GM23338 (cell line): ENCODE data around the gene PTPRN2. TPM values are rescaled to one million over a fixed set of nuclear protein-coding genes. Genes with fewer than 3 reads are reported as not detected.

ENCODE experiments used
- ATAC-seq: fragments of 200-7000 bp; cut with Tn5 transposase; 3 replicates; pipeline ENCODE4 v1.9.1; 2020
- DNase-seq: peaks from one replicate; pipeline ENCODE4 v3.0.0-alpha.2; 2015; ENCODE audit warnings: low spot score
- H2AFZ ChIP-seq: fragments of 200-600 bp; sonication (generic); 2 replicates; pipeline ENCODE4 v1.8.0; 2016; ENCODE audit warnings: antibody characterized with exemption, mild to moderate bottlenecking, moderate library complexity
- H3F3A ChIP-seq: fragments of 200-600 bp; sonication (generic); replicated peaks from 2 replicates; pipeline ENCODE4 v1.8.0; 2017; ENCODE audit warnings: antibody characterized with exemption, mixed run types, low read depth
- H3K27ac ChIP-seq: fragments of 200-600 bp; sonication (generic); 2 replicates; pipeline ENCODE4 v1.6.1; 2016; ENCODE audit warnings: low read depth
- H3K27me3 ChIP-seq: fragments of 200-600 bp; sonication (generic); 2 replicates; pipeline ENCODE4 v1.8.0; 2016; ENCODE audit warnings: mild to moderate bottlenecking, mixed run types, moderate library complexity; ENCODE audit not compliant: insufficient read depth
- H3K36me3 ChIP-seq: fragments of 200-600 bp; sonication (generic); 2 replicates; pipeline ENCODE4 v1.8.0; 2016; ENCODE audit warnings: mild to moderate bottlenecking; ENCODE audit not compliant: insufficient read depth
- H3K4me1 ChIP-seq: fragments of 200-600 bp; sonication (generic); 2 replicates; pipeline ENCODE4 v1.8.0; 2016; ENCODE audit warnings: mild to moderate bottlenecking, moderate library complexity; ENCODE audit not compliant: insufficient read depth
- H3K4me2 ChIP-seq: fragments of 200-600 bp; sonication (generic); 2 replicates; pipeline ENCODE4 v1.7.1; 2017; ENCODE audit warnings: mixed run types
- H3K4me3 ChIP-seq: fragments of 200-600 bp; sonication (generic); 2 replicates; pipeline ENCODE4 v1.6.1; 2016; ENCODE audit warnings: mixed run types
- H3K79me2 ChIP-seq: fragments of 200-600 bp; sonication (generic); replicated peaks from 2 replicates; pipeline ENCODE4 v1.8.0; 2017; ENCODE audit warnings: mild to moderate bottlenecking; ENCODE audit not compliant: insufficient read depth
- H3K9me2 ChIP-seq: fragments of 200-600 bp; sonication (generic); 2 replicates; pipeline ENCODE4 v1.8.0; 2017; ENCODE audit not compliant: insufficient read depth
- H4K20me1 ChIP-seq: fragments of 200-600 bp; sonication (generic); replicated peaks from 2 replicates; pipeline ENCODE4 v1.8.0; 2017; ENCODE audit warnings: mild to moderate bottlenecking; ENCODE audit not compliant: insufficient read depth
- H3K27ac Mint-ChIP-seq: 2 replicates; pipeline ENCODE4 v1.8.0; 2020; ENCODE audit warnings: inconsistent platforms, mild to moderate bottlenecking, moderate library complexity, mixed read lengths
- H3K27me3 Mint-ChIP-seq: 3 replicates; pipeline ENCODE4 v1.8.0; 2022; ENCODE audit warnings: low read depth, mild to moderate bottlenecking, moderate library complexity, mixed read lengths, inconsistent platforms; ENCODE audit not compliant: insufficient read depth, poor library complexity
- H3K36me3 Mint-ChIP-seq: 3 replicates; pipeline ENCODE4 v1.8.0; 2021; ENCODE audit warnings: low read depth, mild to moderate bottlenecking, inconsistent platforms, moderate library complexity, mixed read lengths
- H3K4me1 Mint-ChIP-seq: 3 replicates; pipeline ENCODE4 v1.8.0; 2020; ENCODE audit warnings: mild to moderate bottlenecking, inconsistent platforms, mixed read lengths
- H3K4me3 Mint-ChIP-seq: 3 replicates; pipeline ENCODE4 v1.8.0; 2021; ENCODE audit warnings: moderate library complexity, mild to moderate bottlenecking, inconsistent platforms, mixed read lengths
- H3K9me3 Mint-ChIP-seq: 3 replicates; pipeline ENCODE4 v1.8.0; 2020; ENCODE audit warnings: moderate library complexity, mild to moderate bottlenecking, inconsistent platforms, mixed read lengths
- EZH2 ChIP-seq: fragments of 200-600 bp; sonication (generic); IDR thresholded peaks from one replicate; pipeline ENCODE4 v1.8.0; 2017; ENCODE audit warnings: antibody characterized with exemption, mild to moderate bottlenecking, low read depth; ENCODE audit not compliant: unreplicated experiment
- EZH2phosphoT487 ChIP-seq: fragments of 200-600 bp; sonication (generic); IDR thresholded peaks from one replicate; pipeline ENCODE4 v1.8.1; 2018; ENCODE audit warnings: antibody characterized with exemption; ENCODE audit not compliant: unreplicated experiment
- NANOG ChIP-seq: IDR thresholded peaks from 2 replicates; pipeline ENCODE4 v1.6.1; 2016; ENCODE audit warnings: antibody characterized with exemption, borderline replicate concordance
- POLR2AphosphoS5 ChIP-seq: IDR thresholded peaks from 2 replicates; pipeline ENCODE4 v1.6.1; 2016; ENCODE audit warnings: antibody characterized with exemption, low read depth
- STAT1 ChIP-seq: IDR thresholded peaks from one replicate; pipeline ENCODE4 v1.6.1; 2016; ENCODE audit warnings: antibody characterized with exemption; ENCODE audit not compliant: unreplicated experiment
- ZNF114 ChIP-seq: fragments of 250-450 bp; sonication (Bioruptor Pico); IDR thresholded peaks from 2 replicates; pipeline ENCODE4 v1.5.0; 2020; ENCODE audit warnings: mild to moderate bottlenecking, moderate library complexity
- ZNF331 ChIP-seq: fragments of 250-450 bp; sonication (Bioruptor Pico); IDR thresholded peaks from 2 replicates; pipeline ENCODE4 v1.5.0; 2020; ENCODE audit warnings: low read depth, mild to moderate bottlenecking, moderate library complexity
- polyA plus RNA-seq: library from polyadenylated mRNA; unstranded; fragments of >200 nt; fragmentation: Nextera tagmentation; extraction: Ambion mirVana; gene quantifications from 2 replicates; pipeline ENCODE4 v1.2.1, GENCODE V29; 2016
- total RNA-seq: library from RNA; depleted of rRNA; stranded (reverse); fragments of >200 nt; shearing (Covaris generic); gene quantifications from 2 replicates; pipeline ENCODE4 v1.2.3, GENCODE V29; 2014
- TF ChIP-seq, protein P1 (sequence below), 2 experiments: fragments of 200-600 bp in 1 of 2; sonication (generic) in 1 of 2; conservative IDR thresholded peaks; 2 replicates each; pipeline versions ENCODE4 v1.5.1 to v1.6.1; 2016 to 2017; ENCODE audit warnings: antibody characterized with exemption in 2 of 2, low read depth in 2 of 2, mild to moderate bottlenecking in 2 of 2, moderate library complexity in 1 of 2
- TF ChIP-seq, protein P2 (sequence below): IDR thresholded peaks from one replicate; pipeline ENCODE4 v1.6.1; 2018; ENCODE audit warnings: antibody characterized with exemption; ENCODE audit not compliant: unreplicated experiment

PTPRN2 gene
- total and polyA plus RNA-seq, 2 experiments from 2014 or later, result 0.87 to 4.0 TPM

DNA sequence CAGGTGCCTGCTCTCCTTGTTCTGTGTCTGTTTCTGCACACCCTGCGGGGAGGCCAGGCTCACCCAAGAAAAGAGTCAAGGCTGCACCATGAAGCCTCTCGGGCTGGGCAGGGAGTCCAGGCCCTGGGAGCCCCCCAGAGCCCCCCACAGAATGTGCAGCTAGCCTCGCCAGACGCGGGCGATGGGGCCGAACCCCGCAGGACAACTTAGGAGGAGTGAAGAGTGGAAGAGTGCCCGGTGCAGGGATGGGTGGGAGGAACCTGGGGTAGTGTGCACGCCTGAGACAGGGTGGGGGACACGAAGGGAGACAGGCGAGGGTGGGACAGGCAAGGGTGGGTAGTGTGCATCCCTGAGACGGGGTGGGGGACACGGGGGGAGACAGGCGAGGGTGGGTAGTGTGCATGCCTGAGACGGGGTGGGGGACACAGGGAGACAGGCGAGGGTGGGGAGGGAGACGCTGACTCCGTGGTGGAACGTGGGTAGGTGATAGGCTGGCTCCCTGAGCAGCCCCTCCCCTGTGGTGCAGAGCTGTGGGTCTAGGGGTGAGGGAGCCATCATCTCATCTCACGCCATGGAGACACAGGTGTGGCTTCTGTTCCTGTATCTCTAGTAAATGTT is 635.5 kb downstream of the PTPRN2 start:
- H4K20me1 ChIP-seq, result no peaks in the 10 kb centered on the region
- Mint-ChIP-seq H3K4me3 (no peak overlapping the region), H3K4me1 (no peaks in the 10 kb centered on the region), H3K27me3 (peaks cover 7% of the 10 kb centered on the region), H3K36me3 (peaks cover 42% of the 10 kb centered on the region), H3K9me3 (peaks cover 99% of the 10 kb centered on the region), H3K27ac (no peak overlapping the region)
- H3K4me3 ChIP-seq, result no peak overlapping the region
- no peak overlapping the region for H3K27ac ChIP-seq
- no peak overlapping the region for H2AFZ ChIP-seq
- no peaks in the 10 kb centered on the region for H3K9me2 ChIP-seq
- no peak for ATAC-seq
- TF ChIP-seq EZH2 (no peak), STAT1 (no peak), EZH2phosphoT487 (no peak), POLR2AphosphoS5 (no peak), NANOG (no peak), ZNF114 (CRISPR knock-in tag) (no peak), ZNF331 (CRISPR knock-in tag) (no peak)
- TF ChIP-seq, protein P1, sequence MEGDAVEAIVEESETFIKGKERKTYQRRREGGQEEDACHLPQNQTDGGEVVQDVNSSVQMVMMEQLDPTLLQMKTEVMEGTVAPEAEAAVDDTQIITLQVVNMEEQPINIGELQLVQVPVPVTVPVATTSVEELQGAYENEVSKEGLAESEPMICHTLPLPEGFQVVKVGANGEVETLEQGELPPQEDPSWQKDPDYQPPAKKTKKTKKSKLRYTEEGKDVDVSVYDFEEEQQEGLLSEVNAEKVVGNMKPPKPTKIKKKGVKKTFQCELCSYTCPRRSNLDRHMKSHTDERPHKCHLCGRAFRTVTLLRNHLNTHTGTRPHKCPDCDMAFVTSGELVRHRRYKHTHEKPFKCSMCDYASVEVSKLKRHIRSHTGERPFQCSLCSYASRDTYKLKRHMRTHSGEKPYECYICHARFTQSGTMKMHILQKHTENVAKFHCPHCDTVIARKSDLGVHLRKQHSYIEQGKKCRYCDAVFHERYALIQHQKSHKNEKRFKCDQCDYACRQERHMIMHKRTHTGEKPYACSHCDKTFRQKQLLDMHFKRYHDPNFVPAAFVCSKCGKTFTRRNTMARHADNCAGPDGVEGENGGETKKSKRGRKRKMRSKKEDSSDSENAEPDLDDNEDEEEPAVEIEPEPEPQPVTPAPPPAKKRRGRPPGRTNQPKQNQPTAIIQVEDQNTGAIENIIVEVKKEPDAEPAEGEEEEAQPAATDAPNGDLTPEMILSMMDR (conservative IDR thresholded peaks at IDR 0.05; ENCODE audit: low read depth in 2 of 2), result no peak
- TF ChIP-seq, protein P2, sequence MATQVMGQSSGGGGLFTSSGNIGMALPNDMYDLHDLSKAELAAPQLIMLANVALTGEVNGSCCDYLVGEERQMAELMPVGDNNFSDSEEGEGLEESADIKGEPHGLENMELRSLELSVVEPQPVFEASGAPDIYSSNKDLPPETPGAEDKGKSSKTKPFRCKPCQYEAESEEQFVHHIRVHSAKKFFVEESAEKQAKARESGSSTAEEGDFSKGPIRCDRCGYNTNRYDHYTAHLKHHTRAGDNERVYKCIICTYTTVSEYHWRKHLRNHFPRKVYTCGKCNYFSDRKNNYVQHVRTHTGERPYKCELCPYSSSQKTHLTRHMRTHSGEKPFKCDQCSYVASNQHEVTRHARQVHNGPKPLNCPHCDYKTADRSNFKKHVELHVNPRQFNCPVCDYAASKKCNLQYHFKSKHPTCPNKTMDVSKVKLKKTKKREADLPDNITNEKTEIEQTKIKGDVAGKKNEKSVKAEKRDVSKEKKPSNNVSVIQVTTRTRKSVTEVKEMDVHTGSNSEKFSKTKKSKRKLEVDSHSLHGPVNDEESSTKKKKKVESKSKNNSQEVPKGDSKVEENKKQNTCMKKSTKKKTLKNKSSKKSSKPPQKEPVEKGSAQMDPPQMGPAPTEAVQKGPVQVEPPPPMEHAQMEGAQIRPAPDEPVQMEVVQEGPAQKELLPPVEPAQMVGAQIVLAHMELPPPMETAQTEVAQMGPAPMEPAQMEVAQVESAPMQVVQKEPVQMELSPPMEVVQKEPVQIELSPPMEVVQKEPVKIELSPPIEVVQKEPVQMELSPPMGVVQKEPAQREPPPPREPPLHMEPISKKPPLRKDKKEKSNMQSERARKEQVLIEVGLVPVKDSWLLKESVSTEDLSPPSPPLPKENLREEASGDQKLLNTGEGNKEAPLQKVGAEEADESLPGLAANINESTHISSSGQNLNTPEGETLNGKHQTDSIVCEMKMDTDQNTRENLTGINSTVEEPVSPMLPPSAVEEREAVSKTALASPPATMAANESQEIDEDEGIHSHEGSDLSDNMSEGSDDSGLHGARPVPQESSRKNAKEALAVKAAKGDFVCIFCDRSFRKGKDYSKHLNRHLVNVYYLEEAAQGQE, result no peak
- H3K4me1 ChIP-seq, result no peaks in the 10 kb centered on the region
- no peak for DNase-seq
- H3F3A ChIP-seq, result no peaks in the 10 kb centered on the region
- no peaks in the 10 kb centered on the region for H3K36me3 ChIP-seq
- no peaks in the 10 kb centered on the region for H3K27me3 ChIP-seq
- no peaks in the 10 kb centered on the region for H3K79me2 ChIP-seq
- no peak overlapping the region for H3K4me2 ChIP-seq

DNA sequence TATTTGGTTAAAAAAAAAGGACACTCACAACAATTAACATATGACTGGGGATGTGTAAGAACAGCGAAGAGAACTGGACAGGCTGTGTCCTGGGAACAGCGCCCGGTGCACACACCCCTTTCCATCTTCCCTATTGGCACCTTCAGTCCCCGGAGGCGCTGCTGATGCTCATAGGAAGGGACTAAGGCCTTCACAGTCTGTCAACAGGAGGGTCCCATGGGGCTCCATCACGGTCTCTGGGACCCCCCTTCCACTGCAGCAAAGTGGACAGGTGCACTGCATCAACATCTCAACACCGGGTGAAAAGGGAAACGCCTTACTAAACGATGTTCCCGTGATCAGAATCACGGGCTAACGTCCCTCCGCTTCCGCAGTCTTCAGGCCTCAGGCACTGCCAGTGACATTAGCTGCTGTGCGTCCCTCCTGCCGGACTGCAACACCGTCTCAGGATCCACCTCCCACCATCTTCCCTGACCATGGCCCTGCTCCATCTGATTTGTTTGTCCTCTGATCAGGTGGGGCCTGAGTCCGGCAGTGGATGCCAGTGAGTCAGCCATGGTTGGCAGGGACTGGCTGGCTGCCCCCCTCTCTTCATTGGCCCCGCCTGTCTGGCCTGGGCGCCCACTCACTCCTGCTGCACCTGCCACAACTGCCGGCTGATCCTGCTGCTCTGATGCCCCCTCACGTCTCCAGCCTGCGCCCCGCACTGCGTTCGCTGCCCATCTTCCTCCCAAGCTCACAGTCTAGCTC is 636.1 kb downstream of the PTPRN2 start:
- H3K27ac Mint-ChIP-seq, result no peak overlapping the region
- no peak overlapping the region for H3K4me2 ChIP-seq
- H3K27me3 ChIP-seq, result no peaks in the 10 kb centered on the region
- no peaks in the 10 kb centered on the region for H3F3A ChIP-seq
- H3K4me1 Mint-ChIP-seq, result no peaks in the 10 kb centered on the region
- H3K9me3 Mint-ChIP-seq, result peaks cover 99% of the 10 kb centered on the region
- H3K4me3 ChIP-seq, result no peak overlapping the region
- H3K9me2 ChIP-seq, result no peaks in the 10 kb centered on the region
- no peaks in the 10 kb centered on the region for H3K79me2 ChIP-seq
- no peak for DNase-seq
- no peak overlapping the region for H2AFZ ChIP-seq
- no peaks in the 10 kb centered on the region for H3K4me1 ChIP-seq
- no peak overlapping the region for H3K27ac ChIP-seq
- H3K36me3 ChIP-seq, result no peaks in the 10 kb centered on the region
- no peak overlapping the region for H3K4me3 Mint-ChIP-seq
- ATAC-seq, result no peak
- no peaks in the 10 kb centered on the region for H4K20me1 ChIP-seq
- peaks cover 47% of the 10 kb centered on the region for H3K36me3 Mint-ChIP-seq
- peaks cover 7% of the 10 kb centered on the region for H3K27me3 Mint-ChIP-seq
- no peak for TF ChIP-seq ZNF331 (CRISPR knock-in tag)
- TF ChIP-seq EZH2, result no peak
